MCF 10A (cell line): ENCODE data around the gene SELENOI. TPM values are rescaled to one million over a fixed set of nuclear protein-coding genes. Genes with fewer than 3 reads are reported as not detected.

Experiments used
- BruUV-seq: library from RNA; stranded (reverse); fragments of 400-500 nt; replicated peaks from 2 replicates; lab custom pipeline; 2021; lab: Mats Ljungman, UMichigan
- CTCF ChIA-PET: fragments of 300-600 bp; sonication (Branson Sonifier 250); formaldehyde crosslinking; extraction: SDS; loops from one replicate; lab custom pipeline; 2021; ENCODE audit warnings: antibody characterized with exemption, inconsistent platforms; lab: Yijun Ruan, JAX
- POLR2A ChIA-PET: fragments of 300-600, 350-650 bp; sonication (Branson Sonifier 250); formaldehyde crosslinking; extraction: SDS; loops from one replicate; lab custom pipeline; 2020; ENCODE audit warnings: antibody characterized with exemption, inconsistent platforms; lab: Yijun Ruan, JAX
- DNase-seq: peaks from one replicate; pipeline ENCODE4 v3.0.0-alpha.2; 2018; ENCODE audit not compliant: unreplicated experiment
- H3K27ac Mint-ChIP-seq: one replicate; pipeline ENCODE4 v1.8.0; 2022; ENCODE audit warnings: mild to moderate bottlenecking, low read depth, mixed read lengths; ENCODE audit not compliant: unreplicated experiment
- H3K27me3 Mint-ChIP-seq: one replicate; pipeline ENCODE4 v1.8.0; 2022; ENCODE audit warnings: mixed read lengths; ENCODE audit not compliant: insufficient read depth, unreplicated experiment
- H3K36me3 Mint-ChIP-seq: one replicate; pipeline ENCODE4 v1.8.0; 2022; ENCODE audit warnings: mild to moderate bottlenecking, moderate library complexity, mixed read lengths; ENCODE audit not compliant: insufficient read depth, unreplicated experiment
- H3K4me1 Mint-ChIP-seq: one replicate; pipeline ENCODE4 v1.8.0; 2022; ENCODE audit warnings: mixed read lengths; ENCODE audit not compliant: insufficient read depth, unreplicated experiment
- H3K4me3 Mint-ChIP-seq: one replicate; pipeline ENCODE4 v1.8.0; 2022; ENCODE audit warnings: mild to moderate bottlenecking, moderate library complexity, mixed read lengths; ENCODE audit not compliant: unreplicated experiment
- H3K9me3 Mint-ChIP-seq: one replicate; pipeline ENCODE4 v1.8.0; 2022; ENCODE audit warnings: mixed read lengths; ENCODE audit not compliant: unreplicated experiment
- intact Hi-C: fragments of 100-400 bp; cut with micrococcal nuclease; formaldehyde crosslinking; loops from 2 replicates; pipeline ENCODE4 v1.14.1; 2022
- total RNA-seq: library from RNA; stranded (reverse); gene quantifications from 2 replicates; pipeline ENCODE4 v1.2.3, GENCODE V29; 2022
- TF ChIP-seq, protein P1 (sequence below): fragments of 200-600 bp; IDR thresholded peaks from one replicate; pipeline ENCODE4 v1.8.0; 2022; ENCODE audit warnings: antibody characterized with exemption, mild to moderate bottlenecking; ENCODE audit not compliant: unreplicated experiment

SELENOI gene
- total RNA-seq, 1 experiment from 2014 or later: 51.0 TPM

GRCh38 chr2:26429779-26430578 lies 84.0 kb downstream of the SELENOI start:
- CTCF ChIA-PET: no interaction called here
- no peaks in the 10 kb centered on the region for H3K27me3 Mint-ChIP-seq
- TF ChIP-seq, protein P1, sequence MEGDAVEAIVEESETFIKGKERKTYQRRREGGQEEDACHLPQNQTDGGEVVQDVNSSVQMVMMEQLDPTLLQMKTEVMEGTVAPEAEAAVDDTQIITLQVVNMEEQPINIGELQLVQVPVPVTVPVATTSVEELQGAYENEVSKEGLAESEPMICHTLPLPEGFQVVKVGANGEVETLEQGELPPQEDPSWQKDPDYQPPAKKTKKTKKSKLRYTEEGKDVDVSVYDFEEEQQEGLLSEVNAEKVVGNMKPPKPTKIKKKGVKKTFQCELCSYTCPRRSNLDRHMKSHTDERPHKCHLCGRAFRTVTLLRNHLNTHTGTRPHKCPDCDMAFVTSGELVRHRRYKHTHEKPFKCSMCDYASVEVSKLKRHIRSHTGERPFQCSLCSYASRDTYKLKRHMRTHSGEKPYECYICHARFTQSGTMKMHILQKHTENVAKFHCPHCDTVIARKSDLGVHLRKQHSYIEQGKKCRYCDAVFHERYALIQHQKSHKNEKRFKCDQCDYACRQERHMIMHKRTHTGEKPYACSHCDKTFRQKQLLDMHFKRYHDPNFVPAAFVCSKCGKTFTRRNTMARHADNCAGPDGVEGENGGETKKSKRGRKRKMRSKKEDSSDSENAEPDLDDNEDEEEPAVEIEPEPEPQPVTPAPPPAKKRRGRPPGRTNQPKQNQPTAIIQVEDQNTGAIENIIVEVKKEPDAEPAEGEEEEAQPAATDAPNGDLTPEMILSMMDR: no peak
- peak; percentile 13 for DNase-seq
- H3K4me3 Mint-ChIP-seq: no peak overlapping the region
- POLR2A ChIA-PET: no interaction called here
- no TSS peak for BruUV-seq
- H3K27ac Mint-ChIP-seq: no peak overlapping the region
- no peaks in the 10 kb centered on the region for H3K9me3 Mint-ChIP-seq
- no peaks in the 10 kb centered on the region for H3K4me1 Mint-ChIP-seq
- intact Hi-C loops: no loop called here
- H3K36me3 Mint-ChIP-seq: no peaks in the 10 kb centered on the region

DNA sequence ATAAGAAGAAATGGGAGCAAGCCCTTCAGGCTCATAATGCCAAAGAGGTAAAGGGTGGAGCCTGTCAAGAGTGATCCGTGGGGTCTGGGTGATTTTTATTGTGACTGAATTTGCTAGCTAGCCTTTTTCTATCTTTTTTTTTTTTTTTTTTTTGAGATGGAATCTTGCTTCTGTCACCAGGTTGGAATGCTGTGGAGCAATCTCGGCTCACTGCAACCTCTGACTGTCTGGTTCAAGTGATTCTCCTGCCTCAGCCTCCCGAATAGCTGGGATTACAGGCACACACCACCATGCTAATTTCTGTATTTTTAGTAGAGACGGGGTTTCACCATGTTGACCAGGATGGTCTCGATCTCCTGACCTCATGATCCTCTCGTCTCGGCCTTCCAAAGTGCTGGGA lies 84.9 kb downstream of the SELENOI start:
- ChIA-PET POLR2A (no interaction called here), CTCF (no interaction called here)
- no TSS peak for BruUV-seq
- no peak overlapping the region for H3K27ac Mint-ChIP-seq
- no peak overlapping the region for H3K4me3 Mint-ChIP-seq
- no peaks in the 10 kb centered on the region for H3K27me3 Mint-ChIP-seq
- no peaks in the 10 kb centered on the region for H3K36me3 Mint-ChIP-seq
- H3K4me1 Mint-ChIP-seq: no peaks in the 10 kb centered on the region
- no peak for DNase-seq
- intact Hi-C loops: no loop called here
- TF ChIP-seq, protein P1: no peak
- no peaks in the 10 kb centered on the region for H3K9me3 Mint-ChIP-seq

DNA sequence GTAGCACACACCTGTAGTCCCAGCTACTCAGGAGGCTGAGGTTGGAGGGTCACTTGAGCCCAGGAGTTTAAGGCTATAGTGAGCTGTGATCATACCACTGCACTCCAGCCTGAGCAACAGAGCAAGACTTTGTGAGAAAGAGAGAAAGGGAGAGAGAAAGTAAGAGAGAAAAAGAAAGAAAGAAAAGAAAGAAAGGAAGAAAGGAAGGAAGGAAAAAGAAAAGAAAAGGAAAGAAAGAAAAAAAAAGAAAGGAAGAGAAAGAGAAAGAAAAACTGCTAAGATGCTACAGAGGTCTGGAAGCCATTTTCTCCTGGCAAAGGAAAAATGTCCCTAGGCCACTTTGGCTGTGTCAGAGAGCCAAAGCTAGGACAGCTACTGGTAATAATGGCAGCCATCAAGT lies 86.4 kb downstream of the SELENOI start:
- intact Hi-C loops: no loop called here
- ChIA-PET CTCF (interaction anchor here (0.6 to 1.1 kb wide), 3 partner anchors 158 to 587 kb away, joined by 3 to 4 read pairs (median 4); no protein-coding TSS in a partner anchor), POLR2A (no interaction called here)
- TF ChIP-seq, protein P1: no peak
- Mint-ChIP-seq H3K4me1 (no peaks in the 10 kb centered on the region), H3K36me3 (no peaks in the 10 kb centered on the region), H3K4me3 (no peak overlapping the region), H3K9me3 (no peaks in the 10 kb centered on the region), H3K27ac (no peak overlapping the region), H3K27me3 (no peaks in the 10 kb centered on the region)
- DNase-seq: no peak
- no TSS peak for BruUV-seq

GRCh38 chr2:26432859-26433258 lies 86.9 kb downstream of the SELENOI start:
- TF ChIP-seq, protein P1: no peak
- no peaks in the 10 kb centered on the region for H3K4me1 Mint-ChIP-seq
- DNase-seq: no peak
- no peak overlapping the region for H3K4me3 Mint-ChIP-seq
- no peaks in the 10 kb centered on the region for H3K9me3 Mint-ChIP-seq
- CTCF ChIA-PET: interaction anchor here (1.1 kb wide), 1 partner anchor 157 kb away, joined by 4 read pairs; no protein-coding TSS in a partner anchor
- no peak overlapping the region for H3K27ac Mint-ChIP-seq
- BruUV-seq: no TSS peak
- POLR2A ChIA-PET: interaction anchor here (0.6 kb wide), 1 partner anchor 1653 kb away, joined by 3 read pairs; no protein-coding TSS in a partner anchor
- H3K27me3 Mint-ChIP-seq: no peaks in the 10 kb centered on the region
- H3K36me3 Mint-ChIP-seq: no peaks in the 10 kb centered on the region
- intact Hi-C loops: no loop called here
